GM19099 (cell line): ENCODE results near the gene LAMB4.

Source experiments
- POLR2A ChIP-seq: IDR thresholded peaks from 3 replicates; pipeline ENCODE4 v1.6.1; 2011; ENCODE audit warnings: low read depth; ENCODE audit not compliant: insufficient read length; ENCODE audit errors: extremely low read depth

The LAMB4 gene

DNA sequence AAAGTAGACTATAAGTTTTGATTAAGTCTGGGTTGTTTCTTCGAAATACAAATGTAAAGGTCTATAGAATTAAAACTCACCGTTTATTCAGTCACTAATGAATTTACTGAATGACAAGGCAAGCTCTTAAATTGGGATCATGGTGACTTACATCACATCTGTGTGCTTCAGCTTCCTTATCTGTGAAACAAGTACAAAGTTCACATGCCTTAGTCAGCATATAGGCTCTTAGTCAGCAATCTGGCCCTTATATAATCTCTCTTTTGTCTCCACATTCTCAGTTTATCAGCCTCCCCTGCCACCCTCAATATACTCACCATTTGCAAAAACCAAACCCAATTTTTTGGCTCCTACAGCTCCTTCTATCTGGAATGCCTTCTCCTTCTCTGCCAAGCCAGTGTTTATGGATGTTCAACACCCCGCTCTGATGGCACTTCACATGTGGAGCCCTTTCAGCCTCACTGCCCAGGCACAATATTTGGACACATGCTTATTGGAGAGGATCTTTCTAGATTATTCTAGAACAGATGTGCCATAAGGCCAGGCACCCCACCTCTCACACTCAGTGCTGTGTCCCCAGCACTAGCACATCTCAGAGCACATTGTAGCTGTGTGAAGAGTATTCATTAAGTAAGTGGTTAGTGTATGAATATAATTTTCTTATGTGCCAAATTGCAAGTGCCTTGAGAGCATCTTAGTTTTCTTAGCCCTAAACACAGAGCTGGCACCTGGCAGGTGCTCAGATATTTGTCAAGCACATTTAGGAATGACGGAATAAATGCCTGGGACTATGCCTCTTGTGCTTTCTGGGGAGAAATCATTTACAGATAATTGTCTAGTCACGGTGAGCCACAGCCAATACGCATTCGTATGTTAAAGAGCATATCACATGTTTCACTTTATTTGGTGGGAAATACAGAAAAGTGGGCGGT lies 117.4 kb downstream of the LAMB4 start:
- no peak for TF ChIP-seq POLR2A

DNA sequence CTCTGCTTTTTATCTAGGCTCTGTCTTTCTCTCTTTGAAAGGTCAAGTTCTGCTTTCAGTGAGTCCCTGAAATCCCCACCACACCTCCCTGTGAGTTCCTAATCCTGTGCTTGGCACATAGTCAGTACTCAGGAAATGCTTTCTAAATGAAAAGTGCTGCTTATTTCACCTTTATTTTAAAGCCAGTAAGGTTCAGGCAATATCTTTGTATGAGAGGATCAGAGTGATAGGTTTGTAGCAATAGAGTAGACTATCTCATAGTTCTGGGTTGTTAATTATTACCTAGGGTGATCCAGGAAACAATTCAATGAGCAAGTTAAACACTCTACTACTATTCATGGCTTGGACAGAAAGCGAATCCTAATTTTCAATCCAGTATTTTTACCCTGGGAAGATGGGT lies 119.8 kb downstream of the LAMB4 start:
- TF ChIP-seq POLR2A = no peak

DNA sequence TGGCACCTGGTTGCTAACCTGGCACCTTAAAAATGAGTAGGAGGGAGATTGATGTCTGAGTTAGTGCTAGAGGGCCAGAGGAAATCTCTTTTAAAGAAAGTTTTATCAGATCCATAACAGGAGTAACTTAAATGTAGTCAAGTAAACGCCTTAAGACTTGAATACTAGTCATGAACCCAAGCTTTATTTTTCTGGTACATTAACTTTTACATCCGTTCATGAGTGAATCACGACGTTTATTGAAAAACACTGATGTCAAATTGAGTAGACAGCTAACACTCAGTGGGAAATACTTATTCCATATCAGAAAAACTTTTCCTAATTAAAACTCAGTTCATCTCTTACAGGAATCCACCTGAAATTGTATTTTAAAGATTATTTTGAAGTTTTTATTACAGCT lies 120.3 kb downstream of the LAMB4 start:
- TF ChIP-seq POLR2A = no peak

DNA sequence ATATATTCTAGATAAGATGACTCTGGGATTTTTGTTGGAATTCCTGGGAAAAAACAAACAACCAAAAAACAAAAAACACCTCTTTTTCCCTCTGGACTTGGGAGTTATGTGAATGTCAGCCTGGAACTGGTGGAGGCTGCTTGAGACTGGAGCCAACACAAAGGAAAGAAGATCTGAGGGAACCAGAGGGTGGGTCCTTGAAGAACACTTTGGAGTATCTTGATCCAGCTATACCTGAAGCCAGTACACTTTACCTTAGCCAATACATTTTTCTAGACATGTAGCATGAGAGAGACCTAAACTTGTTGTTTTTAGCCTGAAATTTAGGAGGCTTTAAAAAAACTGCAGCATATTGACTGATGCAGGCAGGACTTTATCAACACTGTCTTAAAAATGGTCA lies 121.3 kb downstream of the LAMB4 start:
- no peak for TF ChIP-seq POLR2A

DNA sequence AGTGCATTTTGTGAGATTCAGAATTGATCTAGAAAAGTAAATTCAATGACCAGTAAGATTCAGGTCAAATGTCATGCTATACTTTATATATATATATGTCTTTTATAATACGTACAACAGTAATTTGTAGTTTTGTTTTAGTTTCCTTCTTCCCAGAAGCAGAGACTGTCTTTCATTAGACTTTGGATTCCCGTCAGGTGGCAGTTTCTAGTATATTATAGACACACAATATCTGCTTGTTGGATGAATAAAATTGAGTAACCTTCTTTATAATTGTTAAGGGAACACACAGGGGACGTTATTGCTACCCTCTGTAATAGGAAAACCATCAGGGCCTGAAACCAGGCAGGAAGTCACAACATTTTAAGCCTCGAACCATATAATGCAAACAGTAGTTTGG lies 121.9 kb downstream of the LAMB4 start:
- TF ChIP-seq POLR2A = no peak

DNA sequence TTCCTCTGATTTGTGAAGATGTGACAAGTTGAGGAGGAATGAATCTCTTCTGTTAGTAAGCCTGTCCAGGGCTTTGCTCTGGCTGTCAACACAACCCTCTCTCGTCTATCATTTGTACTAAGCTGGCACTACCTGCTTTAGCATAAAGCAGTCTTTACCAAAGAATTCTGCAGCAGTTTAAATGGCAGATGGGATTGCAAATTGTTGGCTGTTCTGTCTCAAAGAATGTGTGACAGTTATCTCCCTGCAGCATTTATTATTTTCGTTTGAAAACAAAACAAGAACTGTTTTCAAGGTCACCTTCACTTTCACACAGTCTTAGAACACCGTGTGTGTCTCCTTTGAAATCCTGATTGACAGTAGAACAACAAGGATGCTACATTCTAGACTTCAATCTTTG lies 122.4 kb downstream of the LAMB4 start:
- no peak for TF ChIP-seq POLR2A

DNA sequence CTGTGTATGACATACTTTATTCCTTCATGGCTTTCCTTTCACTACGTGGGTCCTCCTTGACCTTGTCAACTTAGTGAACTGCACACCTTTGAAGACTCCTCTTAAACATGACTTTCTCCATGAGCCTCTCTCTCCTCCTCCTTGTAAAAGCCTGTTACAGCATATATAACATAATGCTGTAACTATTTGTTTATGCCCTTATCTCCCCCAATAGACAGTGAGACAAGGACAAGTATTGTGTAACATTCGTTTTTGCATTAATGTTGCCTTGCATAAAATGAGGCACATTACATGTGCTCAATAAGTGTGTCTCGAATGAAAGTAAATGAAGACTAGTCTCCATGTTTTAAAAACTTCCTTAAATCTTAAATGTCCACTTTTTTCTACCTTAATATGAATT lies 122.9 kb downstream of the LAMB4 start:
- no peak for TF ChIP-seq POLR2A

DNA sequence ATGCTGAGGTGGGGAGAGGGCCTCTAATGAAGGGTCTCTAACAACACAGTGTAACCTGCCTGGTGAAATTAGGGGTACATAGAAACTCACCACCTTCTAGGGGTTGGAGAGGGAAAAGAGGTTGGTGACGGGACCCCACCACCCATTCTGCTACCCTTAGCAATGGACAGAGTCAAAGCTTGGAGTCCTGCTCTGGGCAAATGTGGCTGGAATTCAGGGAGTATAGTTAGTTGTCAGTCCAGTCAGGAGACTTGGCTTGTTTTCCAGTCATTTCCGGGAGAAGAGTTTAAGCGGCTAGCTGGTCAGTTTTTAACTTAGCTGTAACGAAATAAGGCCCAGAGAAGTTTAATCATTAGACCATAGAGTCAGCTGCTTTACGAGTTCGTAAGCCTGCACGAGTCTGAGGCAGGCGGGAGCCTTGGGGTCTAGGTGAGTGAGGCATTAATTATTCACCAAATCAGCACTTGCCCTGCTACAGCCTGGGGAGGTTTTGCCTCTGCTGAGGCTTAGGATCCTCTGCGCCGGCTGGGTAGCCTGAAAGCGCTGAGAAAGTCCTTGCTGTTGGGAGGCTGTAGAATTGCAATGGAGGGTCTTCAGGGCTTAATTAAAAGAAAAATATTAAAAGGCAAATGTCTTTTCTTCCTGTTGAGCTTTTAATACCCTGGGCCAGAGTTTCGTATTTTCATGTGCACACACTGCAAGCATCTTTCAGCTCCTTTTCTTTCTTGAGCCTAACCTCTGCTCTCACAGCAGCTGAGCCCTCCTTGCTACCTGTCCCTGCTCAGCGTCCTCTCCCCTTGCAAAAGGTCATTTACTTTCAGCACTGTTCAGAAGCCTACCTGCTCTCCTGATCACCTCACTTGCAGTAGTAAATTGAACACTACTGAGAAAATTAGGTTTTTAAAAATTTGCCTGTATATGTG lies 125.7 kb downstream of the LAMB4 start:
- no peak for TF ChIP-seq POLR2A

DNA sequence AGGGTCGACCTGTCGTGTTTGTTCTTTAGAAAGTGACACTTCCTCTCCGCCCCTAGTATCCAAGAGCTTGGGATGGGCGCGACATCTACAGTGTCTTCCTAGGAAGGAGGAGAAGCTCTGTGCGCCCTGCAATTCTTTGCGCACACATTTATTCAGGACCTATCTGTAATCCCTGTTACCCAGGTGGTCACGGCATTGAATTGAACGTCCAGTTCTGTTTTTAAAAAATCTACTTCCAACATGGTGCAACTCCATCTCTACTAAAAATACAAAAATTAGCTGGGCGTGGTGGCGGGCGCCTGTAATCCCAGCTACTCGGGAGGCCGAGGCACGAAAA lies 126.6 kb downstream of the LAMB4 start:
- TF ChIP-seq POLR2A = no peak

DNA sequence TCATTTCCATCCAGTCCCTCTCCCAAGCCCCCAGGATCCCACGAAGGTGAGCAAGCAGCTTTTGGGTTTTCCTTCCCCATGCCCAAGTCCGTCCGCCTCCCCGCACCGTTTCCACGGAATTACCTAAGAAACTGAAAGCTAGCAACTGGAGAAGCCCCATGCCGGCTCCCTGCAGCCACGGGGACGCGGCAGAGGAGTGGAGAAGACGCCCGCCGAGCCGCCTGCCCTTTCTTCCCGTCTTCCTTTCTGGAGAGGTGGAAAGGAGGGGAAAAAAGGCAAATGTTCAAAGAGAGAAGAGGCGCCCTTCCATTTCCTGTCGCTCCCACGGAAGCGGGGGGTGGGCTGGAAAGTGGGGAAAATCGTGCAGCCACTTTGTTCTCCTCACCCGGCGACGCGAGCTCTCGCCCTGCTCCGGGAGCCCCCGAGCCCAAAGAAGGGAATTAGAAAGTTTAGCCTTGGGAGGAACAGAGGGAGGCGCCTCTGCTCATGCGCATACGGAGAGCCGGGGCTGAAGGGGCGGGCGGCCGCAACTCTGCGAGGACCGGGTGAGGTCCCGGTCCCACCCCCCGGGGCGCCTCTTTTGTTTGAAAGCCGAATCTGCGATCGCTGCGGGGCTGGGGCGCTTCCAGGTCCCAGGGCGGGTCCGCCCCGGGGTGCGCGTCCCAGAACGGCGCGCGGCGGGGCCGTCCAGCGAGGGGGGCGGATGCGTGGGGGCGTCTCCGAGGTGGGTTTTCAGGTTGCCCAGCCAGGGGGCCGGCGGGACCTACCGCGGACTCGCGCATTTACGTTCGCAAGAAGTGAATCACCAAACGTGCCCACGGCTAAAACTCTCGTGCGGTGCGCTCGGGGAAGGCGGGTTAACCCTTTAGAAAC lies 127.2 kb downstream of the LAMB4 start, which contains the start of gene LAMB1:
Gene LAMB1 (minus strand): TSS at position 436 of the 873 bp plus-strand sequence. CDS start 276 bp downstream, at position 160.
- no peak for TF ChIP-seq POLR2A

DNA sequence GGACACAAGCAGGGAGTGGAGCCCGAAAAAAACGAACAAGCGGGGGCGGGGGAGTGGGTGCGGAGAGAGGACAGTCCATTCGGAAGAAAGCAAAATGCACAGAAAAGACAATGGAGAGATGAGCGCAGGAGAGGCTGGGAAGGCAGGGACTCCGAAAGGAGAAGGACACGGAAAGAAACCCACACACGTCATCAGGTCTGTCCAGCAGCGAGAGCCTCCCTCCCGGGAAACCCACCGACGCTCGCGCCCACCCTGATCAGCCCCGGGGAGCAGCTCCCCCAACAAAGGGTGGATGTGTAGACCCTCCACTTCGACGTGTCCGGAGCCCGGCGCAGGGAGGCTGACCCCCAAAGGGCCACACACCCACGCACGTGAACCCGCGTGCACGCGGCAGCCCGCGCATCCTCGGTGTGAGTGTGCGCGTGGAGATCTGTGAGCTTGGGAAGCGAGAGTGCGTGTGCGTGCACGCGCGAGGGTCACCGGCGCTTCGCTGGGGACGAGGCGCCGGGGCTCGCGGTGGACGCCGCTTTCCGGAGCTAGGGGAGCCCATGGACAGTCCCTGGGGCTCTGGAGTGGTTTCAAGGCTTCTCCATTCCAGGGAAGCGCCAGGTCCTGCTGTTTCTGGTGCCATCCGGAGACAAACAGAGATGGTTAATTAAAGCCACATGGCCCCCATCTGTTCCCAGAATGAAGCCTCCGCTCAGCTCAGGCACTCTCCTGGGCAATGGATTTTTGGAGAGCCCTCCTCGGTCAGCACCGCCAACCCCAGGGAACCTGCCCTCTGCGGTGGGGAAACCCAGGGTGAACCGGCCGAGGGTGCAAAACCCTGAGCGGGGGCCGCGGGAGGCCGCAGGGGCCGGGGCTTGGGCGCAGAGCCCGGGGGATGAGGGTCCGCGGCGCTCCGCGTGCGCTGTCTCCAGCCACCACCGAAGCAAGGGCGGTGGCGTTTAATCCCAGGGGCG lies 128.1 kb downstream of the LAMB4 start:
- TF ChIP-seq POLR2A = no peak

DNA sequence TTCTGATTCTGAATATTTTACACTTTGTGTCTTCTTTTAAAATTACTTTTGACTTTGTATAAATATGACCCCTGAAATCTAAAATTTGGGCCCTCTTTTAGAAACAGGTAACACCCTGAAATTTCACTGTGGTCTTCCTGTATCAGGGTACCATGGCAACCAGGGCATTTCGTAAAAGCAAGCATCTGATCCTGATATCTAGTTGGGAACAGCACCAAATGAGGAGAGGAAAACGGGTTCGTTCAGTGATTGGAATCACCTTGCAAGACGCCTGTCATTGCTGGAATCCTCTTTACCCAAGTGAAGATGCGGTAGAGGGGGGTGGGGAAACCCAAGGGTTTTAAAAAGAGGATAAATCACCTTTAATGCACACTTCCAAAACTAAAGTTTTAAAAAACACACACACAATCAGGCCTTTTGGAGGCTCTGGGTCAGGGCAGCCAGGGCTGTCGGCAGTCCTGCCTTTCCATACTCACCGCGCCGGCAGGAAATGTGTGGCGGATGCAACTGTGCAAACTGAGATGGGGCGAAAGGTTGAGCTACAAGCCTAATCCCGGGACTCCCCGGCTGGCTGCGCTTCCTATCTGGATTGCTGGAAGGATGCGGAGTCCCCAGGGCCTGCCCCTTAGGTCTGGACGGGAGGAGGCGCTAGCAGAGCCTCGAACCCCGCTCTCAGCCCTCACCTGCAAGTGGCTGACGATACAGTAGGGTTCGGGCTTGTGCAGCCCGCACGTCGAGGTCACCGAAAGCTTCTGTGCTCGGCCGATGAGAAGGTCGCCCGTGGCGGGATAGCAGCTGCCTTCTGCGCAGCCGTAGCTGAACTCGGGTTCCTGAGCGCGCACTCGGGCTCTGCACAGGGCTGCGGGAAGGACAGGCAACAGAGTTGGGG lies 129.0 kb downstream of the LAMB4 start:
- TF ChIP-seq POLR2A = no peak
